ENCODE measurements around the gene CD58. TPM values are rescaled to one million over a fixed set of nuclear protein-coding genes. Genes with fewer than 3 reads are reported as not detected.
"Not testable (repeated sequence)": the region's sequence is repeated elsewhere in the genome, so short reads cannot be mapped to it uniquely, and the experiment has no call there.

CD58 gene, protein sequence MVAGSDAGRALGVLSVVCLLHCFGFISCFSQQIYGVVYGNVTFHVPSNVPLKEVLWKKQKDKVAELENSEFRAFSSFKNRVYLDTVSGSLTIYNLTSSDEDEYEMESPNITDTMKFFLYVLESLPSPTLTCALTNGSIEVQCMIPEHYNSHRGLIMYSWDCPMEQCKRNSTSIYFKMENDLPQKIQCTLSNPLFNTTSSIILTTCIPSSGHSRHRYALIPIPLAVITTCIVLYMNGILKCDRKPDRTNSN
- 8.2 and 9.1 TPM in 2 replicates for total RNA-seq (2021)
- Bru-seq, nascent RNA, result percentile 66 among the genes with signal in this experiment
- BruChase-seq, experiment 1, labeled RNA remaining after a 2-hour chase, result percentile 64 among the genes with signal in this experiment
- percentile 63 among the genes with signal in this experiment for BruChase-seq, experiment 2, labeled RNA remaining after a 6-hour chase
- long read RNA-seq, transcript CD58-201 (4 exons, 892 nt), result major isoform, 8 of 18 reads
- long read RNA-seq, transcript CD58-202 (6 exons, 1,098 nt), result minor isoform, 7 of 18 reads
- long read RNA-seq, partial matches to known transcripts, result 0 of 18 reads
- long read RNA-seq, other reads (novel, unspliced or antisense), result 3 of 18 reads

DNA sequence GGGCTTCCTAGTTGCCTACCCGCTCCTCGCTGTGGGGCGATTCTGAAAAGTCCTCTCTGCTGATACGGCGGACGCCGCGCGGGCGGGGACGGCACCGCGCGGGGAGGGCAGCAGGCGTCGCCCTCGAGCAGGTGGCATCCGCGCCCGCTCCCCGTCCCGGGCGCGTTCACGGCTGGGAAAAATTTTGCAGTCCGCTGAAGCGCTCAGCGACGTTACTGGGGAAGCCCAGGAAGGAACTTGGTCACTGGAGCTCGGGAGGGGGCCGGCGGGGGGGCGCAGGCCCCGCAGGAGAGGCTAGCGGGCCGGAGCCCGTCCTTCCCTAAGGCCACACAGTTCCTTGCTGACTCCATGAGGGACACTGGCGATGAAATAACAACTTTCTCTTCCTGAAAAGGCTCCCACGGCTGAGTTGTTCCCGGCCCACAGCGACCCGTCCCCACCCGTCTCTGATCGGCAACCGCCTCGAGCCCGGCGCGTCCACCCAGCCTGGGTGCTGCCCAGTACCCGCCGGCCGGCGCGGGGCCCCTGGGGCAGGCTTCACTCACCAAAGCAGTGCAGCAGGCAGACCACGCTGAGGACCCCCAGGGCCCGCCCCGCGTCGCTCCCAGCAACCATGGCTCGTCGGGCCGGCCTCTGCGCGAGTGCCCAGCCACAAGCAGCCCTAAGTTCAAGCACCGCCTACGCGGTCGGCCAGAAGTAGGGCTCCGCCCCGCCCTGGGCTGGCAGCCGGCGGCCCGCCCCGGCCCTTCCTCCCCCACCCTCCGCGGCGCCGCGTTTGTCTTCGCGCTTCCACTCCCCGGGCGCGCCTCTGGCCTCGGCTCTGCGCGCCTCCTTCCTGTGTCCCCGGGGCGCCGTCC lies at the start of gene CD58:
Gene CD58 (minus strand): TSS at position 669 of the 857 bp plus-strand sequence. CDS start 54 bp downstream, at position 615.
- H3K4me1 ChIP-seq (ENCODE audit: insufficient read depth, low read length, poor library complexity, severe bottlenecking), result peaks cover 3% of the 10 kb centered on the region
- TF ChIP-seq, protein P1, sequence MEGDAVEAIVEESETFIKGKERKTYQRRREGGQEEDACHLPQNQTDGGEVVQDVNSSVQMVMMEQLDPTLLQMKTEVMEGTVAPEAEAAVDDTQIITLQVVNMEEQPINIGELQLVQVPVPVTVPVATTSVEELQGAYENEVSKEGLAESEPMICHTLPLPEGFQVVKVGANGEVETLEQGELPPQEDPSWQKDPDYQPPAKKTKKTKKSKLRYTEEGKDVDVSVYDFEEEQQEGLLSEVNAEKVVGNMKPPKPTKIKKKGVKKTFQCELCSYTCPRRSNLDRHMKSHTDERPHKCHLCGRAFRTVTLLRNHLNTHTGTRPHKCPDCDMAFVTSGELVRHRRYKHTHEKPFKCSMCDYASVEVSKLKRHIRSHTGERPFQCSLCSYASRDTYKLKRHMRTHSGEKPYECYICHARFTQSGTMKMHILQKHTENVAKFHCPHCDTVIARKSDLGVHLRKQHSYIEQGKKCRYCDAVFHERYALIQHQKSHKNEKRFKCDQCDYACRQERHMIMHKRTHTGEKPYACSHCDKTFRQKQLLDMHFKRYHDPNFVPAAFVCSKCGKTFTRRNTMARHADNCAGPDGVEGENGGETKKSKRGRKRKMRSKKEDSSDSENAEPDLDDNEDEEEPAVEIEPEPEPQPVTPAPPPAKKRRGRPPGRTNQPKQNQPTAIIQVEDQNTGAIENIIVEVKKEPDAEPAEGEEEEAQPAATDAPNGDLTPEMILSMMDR (conservative IDR thresholded peaks at IDR 0.05; ENCODE audit: low read depth, low read length), result peak; percentile 69
- TF ChIP-seq EZH2 (IDR thresholded peaks at IDR 0.05; ENCODE audit: borderline replicate concordance, low read depth, low read length, poor library complexity, severe bottlenecking), result no peak
- peak within 1 kb of the TSS; percentile 67 for H3K27ac ChIP-seq (ENCODE audit: low read depth, low read length, poor library complexity, severe bottlenecking)
- no peaks in the 10 kb centered on the region for H3K9me3 ChIP-seq (ENCODE audit: low read depth, low read length, poor library complexity, severe bottlenecking)
- POLR2A ChIA-PET (ENCODE audit: low non-redundant PET), result no interaction called here
- no peaks in the 10 kb centered on the region for H3K36me3 ChIP-seq (ENCODE audit: insufficient read depth, low read length, poor library complexity, severe bottlenecking)
- no TSS peak for BruUV-seq (replicated peaks)
- H3K27me3 ChIP-seq (replicated peaks; ENCODE audit: insufficient read depth, low read depth, low read length, poor library complexity), result no peaks in the 10 kb centered on the region
- intact Hi-C loops (cut with micrococcal nuclease; ENCODE audit: unreplicated experiment), result loop anchor here (5.0 kb wide), 2 partner anchors 157 to 247 kb away; no protein-coding TSS in a partner anchor
- CTCF ChIA-PET, result interaction anchor here (0.6 to 1.0 kb wide), 2 partner anchors 426 to 432 kb away, joined by 3 to 4 read pairs; no protein-coding TSS in a partner anchor
- H3K4me3 ChIP-seq (ENCODE audit: low read depth, low read length, poor library complexity, severe bottlenecking), result peak within 1 kb of the TSS; percentile 62
- peak; percentile 91 for DNase-seq (ENCODE audit: low spot score)

DNA sequence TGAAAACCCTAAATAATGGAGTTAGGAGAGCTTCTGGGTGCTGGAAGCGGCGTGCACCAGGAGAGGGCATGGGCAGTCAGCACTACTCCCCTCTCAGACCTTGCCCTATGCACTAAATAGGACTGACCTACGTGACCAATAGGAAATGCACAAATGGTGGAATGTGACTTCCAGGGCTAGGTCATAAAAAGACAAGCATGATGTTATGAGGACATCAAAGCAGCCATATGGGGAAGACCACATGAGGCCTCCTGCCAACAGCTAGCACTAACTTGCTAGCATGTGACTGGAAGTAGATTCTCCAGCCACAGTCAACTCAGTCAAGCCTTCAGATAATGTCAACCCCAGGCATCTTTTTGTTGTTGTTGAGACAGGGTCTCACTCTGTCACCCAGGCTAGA lies 49.6 kb upstream of the CD58 start:
- CTCF ChIA-PET; intact Hi-C loops (cut with micrococcal nuclease; ENCODE audit: unreplicated experiment): not testable (repeated sequence)

DNA sequence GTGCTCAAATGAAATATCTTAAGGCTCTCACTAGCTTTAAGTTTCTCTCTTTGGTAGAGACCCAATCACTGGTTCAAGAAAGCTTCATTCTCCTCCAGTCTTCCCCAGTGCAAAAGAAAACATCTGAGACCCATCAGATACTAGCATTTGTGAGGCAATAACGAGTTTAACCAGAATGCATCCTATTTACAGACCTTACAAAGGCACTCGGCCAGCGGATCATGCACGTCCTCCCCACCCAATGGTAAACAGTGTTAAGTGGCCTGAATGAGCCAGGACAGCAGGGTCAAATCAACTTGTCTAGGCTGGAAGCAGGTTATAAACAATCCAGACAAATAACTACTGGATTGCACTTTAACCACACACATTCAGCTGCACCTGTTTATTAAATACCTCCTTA lies 48.3 kb upstream of the CD58 start:
- POLR2A ChIA-PET (ENCODE audit: low non-redundant PET); intact Hi-C loops (cut with micrococcal nuclease; ENCODE audit: unreplicated experiment); BruUV-seq (replicated peaks): not testable (repeated sequence)

More for the DNA sequence above, 49.6 kb upstream of the CD58 start:
- H3K27me3 ChIP-seq (replicated peaks; ENCODE audit: insufficient read depth, low read depth, low read length, poor library complexity); H3K27ac ChIP-seq (ENCODE audit: low read depth, low read length, poor library complexity, severe bottlenecking); H3K9me3 ChIP-seq (ENCODE audit: low read depth, low read length, poor library complexity, severe bottlenecking); H3K4me1 ChIP-seq (ENCODE audit: insufficient read depth, low read length, poor library complexity, severe bottlenecking); H3K36me3 ChIP-seq (ENCODE audit: insufficient read depth, low read length, poor library complexity, severe bottlenecking); H3K4me3 ChIP-seq (ENCODE audit: low read depth, low read length, poor library complexity, severe bottlenecking); BruUV-seq (replicated peaks); DNase-seq (ENCODE audit: low spot score); POLR2A ChIA-PET (ENCODE audit: low non-redundant PET): not testable (repeated sequence)

DNA sequence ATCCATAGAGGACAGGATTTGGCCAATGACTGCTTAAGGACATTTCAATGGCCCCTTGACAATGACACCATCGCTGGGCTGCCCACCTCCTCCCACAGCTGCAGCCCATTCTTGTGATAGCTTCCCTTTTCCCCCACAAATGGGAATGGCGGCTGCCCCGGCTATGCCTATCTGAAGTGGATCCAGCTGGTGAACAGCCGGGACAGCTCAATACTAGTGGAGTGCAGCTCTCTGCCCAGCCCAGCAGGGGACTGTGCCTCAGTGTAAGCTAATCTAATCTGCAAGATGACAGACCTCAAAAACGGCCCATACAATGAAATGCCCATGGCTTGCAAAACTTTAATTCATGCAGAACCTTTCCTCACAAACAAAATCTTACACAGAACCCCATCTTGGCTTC lies 47.0 kb upstream of the CD58 start:
- H3K36me3 ChIP-seq (ENCODE audit: insufficient read depth, low read length, poor library complexity, severe bottlenecking); H3K4me1 ChIP-seq (ENCODE audit: insufficient read depth, low read length, poor library complexity, severe bottlenecking); POLR2A ChIA-PET (ENCODE audit: low non-redundant PET); BruUV-seq (replicated peaks); H3K27me3 ChIP-seq (replicated peaks; ENCODE audit: insufficient read depth, low read depth, low read length, poor library complexity); H3K27ac ChIP-seq (ENCODE audit: low read depth, low read length, poor library complexity, severe bottlenecking); CTCF ChIA-PET; H3K9me3 ChIP-seq (ENCODE audit: low read depth, low read length, poor library complexity, severe bottlenecking); H3K4me3 ChIP-seq (ENCODE audit: low read depth, low read length, poor library complexity, severe bottlenecking); intact Hi-C loops (cut with micrococcal nuclease; ENCODE audit: unreplicated experiment): not testable (repeated sequence)
- peak; percentile 27 for DNase-seq (ENCODE audit: low spot score)

More for the DNA sequence above, 48.3 kb upstream of the CD58 start:
- H3K27ac ChIP-seq (ENCODE audit: low read depth, low read length, poor library complexity, severe bottlenecking); H3K27me3 ChIP-seq (replicated peaks; ENCODE audit: insufficient read depth, low read depth, low read length, poor library complexity); H3K9me3 ChIP-seq (ENCODE audit: low read depth, low read length, poor library complexity, severe bottlenecking); H3K4me3 ChIP-seq (ENCODE audit: low read depth, low read length, poor library complexity, severe bottlenecking); H3K36me3 ChIP-seq (ENCODE audit: insufficient read depth, low read length, poor library complexity, severe bottlenecking); CTCF ChIA-PET; H3K4me1 ChIP-seq (ENCODE audit: insufficient read depth, low read length, poor library complexity, severe bottlenecking); DNase-seq (ENCODE audit: low spot score): not testable (repeated sequence)

DNA sequence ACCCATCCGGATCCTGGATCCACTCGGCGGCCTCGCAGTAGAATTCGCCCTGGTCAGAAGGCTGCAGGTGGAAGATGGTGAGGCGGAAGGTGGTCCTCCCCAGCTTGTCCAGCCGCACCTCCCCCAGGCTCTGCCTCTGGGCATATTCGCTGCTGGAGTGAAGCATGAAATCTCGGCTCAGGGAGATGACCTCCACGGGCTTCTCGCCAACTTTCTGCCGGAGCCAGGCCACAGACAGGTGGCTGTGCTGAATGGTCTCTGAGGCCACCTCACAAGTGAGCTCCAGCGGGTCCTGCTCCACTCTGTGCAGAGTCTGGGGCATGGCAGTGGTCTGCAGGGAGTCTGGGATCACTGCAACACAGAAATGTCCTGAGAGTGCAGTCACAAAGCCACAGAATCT lies 43.0 kb upstream of the CD58 start:
- H3K9me3 ChIP-seq (ENCODE audit: low read depth, low read length, poor library complexity, severe bottlenecking); BruUV-seq (replicated peaks); intact Hi-C loops (cut with micrococcal nuclease; ENCODE audit: unreplicated experiment); H3K27me3 ChIP-seq (replicated peaks; ENCODE audit: insufficient read depth, low read depth, low read length, poor library complexity); POLR2A ChIA-PET (ENCODE audit: low non-redundant PET); CTCF ChIA-PET; H3K36me3 ChIP-seq (ENCODE audit: insufficient read depth, low read length, poor library complexity, severe bottlenecking); DNase-seq (ENCODE audit: low spot score); H3K4me1 ChIP-seq (ENCODE audit: insufficient read depth, low read length, poor library complexity, severe bottlenecking); H3K27ac ChIP-seq (ENCODE audit: low read depth, low read length, poor library complexity, severe bottlenecking); H3K4me3 ChIP-seq (ENCODE audit: low read depth, low read length, poor library complexity, severe bottlenecking): not testable (repeated sequence)

DNA sequence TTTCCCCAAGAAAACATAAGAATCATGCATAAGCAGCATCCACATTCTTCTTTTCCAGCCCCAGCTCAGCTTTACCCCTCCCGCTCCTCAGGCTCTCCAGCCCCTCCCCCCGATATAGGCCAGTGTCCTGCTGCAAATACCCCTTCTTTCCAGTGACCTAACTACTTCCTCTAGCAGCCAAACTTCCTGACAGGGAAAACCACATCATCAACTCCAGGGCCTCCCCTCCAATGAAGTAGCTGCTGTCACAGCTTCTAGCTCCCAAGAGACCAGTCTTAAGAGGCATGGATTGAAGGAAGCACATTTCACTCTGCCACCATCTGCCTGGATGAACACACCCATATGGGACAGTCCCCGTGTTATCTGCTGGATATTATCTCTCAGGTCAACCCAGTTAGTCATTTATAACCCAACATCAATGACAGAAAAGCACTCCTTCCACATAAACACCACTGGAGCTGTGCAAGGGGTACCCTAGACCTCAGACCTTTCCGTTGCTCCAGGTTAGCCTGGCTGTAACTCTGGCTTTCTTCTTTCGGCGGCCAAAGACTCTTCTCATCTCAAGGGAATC lies 39.1 kb upstream of the CD58 start:
- BruUV-seq (replicated peaks); intact Hi-C loops (cut with micrococcal nuclease; ENCODE audit: unreplicated experiment); H3K4me1 ChIP-seq (ENCODE audit: insufficient read depth, low read length, poor library complexity, severe bottlenecking); H3K36me3 ChIP-seq (ENCODE audit: insufficient read depth, low read length, poor library complexity, severe bottlenecking); H3K27ac ChIP-seq (ENCODE audit: low read depth, low read length, poor library complexity, severe bottlenecking); POLR2A ChIA-PET (ENCODE audit: low non-redundant PET); CTCF ChIA-PET; H3K27me3 ChIP-seq (replicated peaks; ENCODE audit: insufficient read depth, low read depth, low read length, poor library complexity); H3K9me3 ChIP-seq (ENCODE audit: low read depth, low read length, poor library complexity, severe bottlenecking); H3K4me3 ChIP-seq (ENCODE audit: low read depth, low read length, poor library complexity, severe bottlenecking): not testable (repeated sequence)
- DNase-seq (ENCODE audit: low spot score), result peak; percentile 49

All from A673 (cell line).